GM18861 (cell line): Measurements from ENCODE around the gene CBX1.

ENCODE experiments used
- ATAC-seq: cut with Tn5 transposase; IDR thresholded peaks from one replicate; pipeline ENCODE4 v1.9.1; 2021; ENCODE audit not compliant: unreplicated experiment

Gene CBX1

DNA sequence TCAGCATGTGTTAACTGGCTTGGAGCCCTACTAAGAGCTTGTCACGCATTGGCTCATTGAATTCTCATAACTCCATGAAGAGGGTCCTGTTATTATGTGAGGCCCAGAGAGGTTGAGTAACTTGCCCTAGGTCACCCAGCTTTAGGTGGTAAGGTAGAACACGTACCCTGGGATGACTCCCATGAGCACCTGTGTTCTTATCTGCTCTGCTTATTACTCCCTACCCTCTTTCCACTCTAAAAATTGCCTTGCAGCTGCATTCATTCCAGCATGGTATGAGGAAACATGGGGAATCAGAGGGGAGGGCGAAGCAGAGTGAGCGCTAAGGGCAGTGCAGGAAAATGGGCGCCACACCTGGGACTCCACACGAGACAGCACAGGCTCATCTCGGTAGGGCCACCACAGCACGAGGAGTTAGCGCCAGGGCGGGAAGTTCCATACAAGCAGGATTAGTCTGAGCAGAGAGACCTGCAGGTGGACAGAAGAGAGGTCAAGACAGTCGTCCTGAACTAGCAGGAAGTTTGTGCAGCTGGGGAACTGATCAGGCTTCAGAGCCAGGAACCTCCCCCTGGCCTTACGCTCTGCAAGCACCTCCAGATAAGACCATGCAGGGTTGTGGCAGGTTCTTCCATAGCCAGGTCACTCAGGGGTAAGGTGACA, 73.8 kb downstream of the CBX1 start:
- ATAC-seq, result no peak

DNA sequence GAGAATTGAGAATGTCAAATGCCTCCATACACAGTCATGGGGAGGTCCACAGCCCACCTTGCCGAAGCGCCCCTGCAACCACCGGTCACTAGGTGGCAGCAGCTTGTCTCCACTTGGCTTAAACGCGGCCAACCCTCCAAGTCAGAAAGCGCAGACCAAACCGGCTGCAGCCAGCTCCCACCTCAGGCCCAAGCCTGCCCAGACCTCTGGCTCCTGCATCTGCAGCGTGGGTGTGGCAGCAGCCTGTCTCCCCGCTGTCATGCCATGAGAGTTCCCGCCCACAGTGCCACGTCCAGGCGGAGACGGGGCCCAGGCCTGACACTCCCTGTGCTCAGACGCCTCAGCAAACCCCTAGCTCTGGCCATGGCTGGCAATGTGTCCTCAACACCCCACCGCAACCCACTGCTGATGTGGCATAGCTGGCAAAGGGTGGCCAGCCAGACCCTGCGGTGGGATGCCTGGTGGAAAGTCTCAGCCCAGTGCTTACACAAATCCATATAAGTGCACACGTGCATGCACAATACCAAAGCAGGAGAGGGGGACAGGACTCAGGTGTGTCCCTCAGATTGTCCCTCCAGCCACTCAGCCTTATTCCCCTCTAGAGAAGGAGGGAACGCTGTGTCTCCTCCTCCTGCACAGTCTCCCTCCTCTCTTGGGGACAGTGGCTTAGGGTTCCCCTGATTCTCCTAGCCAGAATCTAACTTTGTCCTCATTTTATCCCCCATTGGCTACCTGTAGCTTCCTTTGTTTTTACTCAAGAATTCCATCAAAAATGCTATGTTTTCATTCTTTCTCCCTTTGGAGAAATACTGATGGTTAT, 74.6 kb downstream of the CBX1 start:
- no peak for ATAC-seq

DNA sequence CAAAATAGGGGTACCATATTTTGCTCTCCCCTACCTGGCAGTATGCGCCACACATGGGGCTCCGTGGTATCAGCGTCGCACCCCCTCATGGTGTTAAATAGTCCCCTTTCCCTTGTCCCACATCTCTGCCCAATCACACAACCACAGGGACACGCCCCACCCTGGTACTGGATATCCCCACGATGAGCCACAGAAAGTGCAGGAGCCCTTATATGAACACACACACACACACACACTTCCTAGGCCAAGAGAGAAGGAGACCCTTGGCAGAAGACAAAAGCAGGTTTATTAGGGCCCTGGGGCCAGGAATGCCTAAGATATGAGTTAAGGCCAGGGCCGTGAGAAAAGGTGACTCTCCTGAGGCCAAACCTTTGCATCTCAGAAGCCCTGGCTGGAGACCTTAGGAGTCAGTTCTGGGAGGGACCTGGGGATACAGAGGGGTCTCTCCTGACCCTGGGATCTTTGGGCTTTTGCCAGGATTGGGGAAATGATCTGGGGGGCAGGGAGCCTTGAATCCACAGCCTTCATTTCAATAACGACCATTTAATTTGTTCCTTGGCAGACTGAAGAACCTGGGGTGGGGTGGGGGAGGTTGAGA, 75.3 kb downstream of the CBX1 start:
- no peak for ATAC-seq

DNA sequence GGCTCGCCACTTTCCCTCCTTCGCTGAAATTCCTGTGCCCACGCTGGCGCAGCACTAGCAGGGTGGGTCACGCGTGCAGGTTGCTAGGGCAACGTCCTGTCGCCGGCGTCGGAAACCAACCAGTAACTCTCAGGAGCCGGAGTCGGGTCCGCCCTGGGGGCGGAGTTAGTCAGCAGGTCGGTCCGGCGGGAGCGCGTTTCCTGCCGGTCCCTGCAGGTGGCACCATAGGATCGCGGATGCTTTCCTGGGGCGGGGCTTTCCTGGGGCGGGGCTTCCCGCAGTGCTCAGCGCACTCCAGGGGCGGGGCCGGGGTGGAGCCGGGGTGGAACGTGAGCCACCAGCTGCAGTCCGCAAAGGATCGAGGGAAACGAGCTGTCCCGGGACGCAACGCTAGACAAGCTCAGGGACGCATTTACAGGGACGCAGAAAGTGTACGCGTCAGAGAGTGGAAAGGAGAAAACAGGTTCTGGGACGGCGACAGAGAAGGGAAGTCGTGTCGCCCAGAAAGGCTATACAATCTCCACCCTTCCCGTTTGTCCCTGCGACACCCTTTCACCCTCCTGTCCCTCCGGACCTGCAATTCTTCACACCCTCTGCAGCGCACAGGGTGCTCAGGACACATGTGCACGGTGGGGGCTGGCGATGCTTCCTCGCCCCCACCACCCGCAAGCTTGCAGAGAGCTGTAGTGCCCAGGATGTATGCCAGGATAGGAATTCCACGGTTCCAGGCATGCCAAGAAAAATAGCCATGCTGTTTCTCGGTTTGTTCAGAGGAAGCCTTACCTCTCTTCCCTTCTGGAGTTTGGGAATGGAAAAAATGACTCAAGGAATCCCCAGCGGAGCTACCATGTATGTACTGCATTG, 76.0 kb downstream of the CBX1 start:
- ATAC-seq, result peak; percentile 72

DNA sequence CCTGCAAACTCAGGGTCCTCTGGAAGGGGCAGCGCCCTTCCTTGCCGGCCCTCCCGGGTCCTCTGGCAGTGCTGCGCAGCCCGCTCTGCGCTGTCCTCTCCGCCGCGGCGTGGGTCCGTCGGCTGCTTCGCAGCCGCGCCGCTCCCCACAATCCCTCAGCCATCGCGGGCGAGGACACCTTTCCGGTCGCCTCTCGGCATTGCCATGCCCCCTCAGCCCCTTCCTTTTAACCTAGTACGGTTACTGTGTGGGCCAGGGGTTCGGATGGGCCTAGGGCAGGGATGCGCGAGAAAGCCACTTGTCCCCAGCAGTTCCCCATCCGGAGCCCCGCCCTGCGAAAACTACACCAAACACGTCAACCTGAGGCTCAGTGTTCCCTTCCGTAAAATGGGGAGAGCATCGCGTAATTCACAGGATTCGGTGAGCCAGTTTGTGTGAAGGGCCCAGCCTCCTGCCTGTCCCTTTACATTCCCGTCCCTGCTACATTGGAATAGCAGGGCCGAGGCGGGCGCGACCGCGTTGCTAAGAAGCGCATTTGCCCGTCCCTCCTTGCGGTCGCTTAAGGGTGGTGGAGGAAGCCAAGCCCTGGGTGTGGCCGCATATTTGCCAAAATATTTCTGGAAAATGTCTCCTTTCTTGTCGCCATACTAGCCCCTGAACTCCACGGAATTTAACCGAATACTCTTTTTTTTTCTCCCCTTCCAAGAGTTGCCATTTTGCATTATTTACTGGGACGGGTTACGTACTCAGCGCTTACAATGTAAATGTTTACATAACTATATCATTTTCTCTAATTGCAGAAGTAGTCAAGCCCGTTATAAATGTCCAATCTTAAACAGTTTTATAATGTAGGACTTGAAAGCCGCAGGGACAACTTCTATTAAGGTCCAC, 76.9 kb downstream of the CBX1 start:
- ATAC-seq, result no peak

DNA sequence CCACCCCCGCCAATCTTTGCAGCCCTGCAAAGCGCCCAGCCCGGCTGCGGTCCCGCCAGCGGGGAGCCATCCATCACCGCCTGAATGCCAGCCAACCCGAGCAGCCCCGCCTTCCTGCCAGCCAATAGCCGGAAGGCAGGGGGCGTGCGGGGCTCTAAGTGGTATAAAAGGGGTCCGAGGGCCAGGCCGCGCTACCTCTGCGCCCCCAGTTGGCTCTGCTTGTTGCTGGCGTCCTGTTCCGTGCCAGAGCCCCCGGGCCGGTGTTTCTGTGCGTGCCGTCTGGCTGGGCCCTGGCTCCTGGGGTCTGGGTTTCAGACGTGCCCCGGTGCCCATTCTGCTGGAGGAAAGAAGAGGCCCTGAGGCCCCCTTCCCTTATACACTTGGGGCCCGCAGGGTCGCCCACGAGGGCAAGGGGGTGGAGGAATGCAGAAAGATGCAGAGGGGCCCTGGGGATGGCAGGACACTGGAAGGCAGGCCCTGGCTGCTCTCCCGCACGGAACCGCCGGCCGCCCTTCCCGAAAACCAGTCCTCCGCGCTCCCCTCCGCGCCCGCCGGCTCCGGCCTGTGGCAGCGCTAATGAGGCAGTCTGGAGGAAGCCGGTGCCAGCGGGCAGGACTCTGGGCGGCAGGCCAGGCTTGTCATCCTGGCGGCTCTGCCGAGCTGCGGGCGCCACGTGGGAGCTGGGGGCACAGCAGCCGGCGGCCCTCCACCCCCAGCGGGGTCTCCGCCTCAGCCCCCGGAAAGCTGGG, 77.7 kb downstream of the CBX1 start:
- no peak for ATAC-seq

DNA sequence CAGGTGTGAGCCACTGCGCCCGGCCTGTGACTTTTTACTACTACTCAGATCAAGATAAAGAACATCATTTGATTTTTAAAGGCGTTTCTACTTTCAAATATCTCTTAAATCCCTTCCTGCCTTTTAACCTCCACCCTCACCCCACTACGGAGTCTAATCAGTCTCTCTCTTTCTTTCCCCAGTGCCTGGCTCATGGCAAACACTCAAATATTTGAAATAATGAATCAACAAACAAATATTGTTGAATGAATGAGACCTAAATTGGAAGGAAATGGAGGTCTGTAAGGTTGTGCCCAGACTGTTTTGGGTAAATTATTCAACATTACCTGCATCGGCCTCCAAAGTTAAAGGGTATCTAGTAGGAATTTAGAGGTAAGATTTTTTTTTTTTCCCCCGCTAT, 78.4 kb downstream of the CBX1 start:
- ATAC-seq, result no peak

DNA sequence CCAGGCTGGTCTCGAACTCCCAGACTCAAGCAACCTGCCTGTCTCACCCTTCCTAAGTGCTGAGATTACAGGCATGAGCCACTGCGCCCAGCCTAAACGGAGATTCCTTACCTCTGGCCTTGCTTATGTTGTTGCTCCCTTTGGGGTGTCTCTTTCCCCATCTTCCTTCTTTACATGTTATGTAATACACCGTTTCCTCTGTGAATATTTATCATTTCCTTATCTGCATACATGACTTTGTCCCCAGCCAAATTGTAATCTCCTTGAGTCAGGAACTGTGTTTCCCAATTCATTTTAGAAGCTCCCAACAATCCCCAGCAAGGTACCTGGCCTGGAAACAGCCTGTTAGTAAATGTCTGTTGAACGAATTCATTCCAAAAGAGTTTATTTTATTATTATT, 79.3 kb downstream of the CBX1 start:
- ATAC-seq, result no peak
